HEK293 (cell line): ENCODE results near the gene MGAT1.

Experiments used
- MEIS1 ChIP-seq: sonication (generic); formaldehyde crosslinking; IDR thresholded peaks from 2 replicates; pipeline ENCODE4 v1.8.1; 2022; ENCODE audit warnings: missing genetic modification reagents, mild to moderate bottlenecking, borderline replicate concordance
- PBX3 ChIP-seq: sonication (generic); formaldehyde crosslinking; IDR thresholded peaks from 2 replicates; pipeline ENCODE4 v1.8.1; 2022; ENCODE audit warnings: mild to moderate bottlenecking, moderate library complexity, missing genetic modification reagents
- REST ChIP-seq: fragments of 450-650 bp; formaldehyde crosslinking; IDR thresholded peaks from 2 replicates; pipeline ENCODE4 v1.5.1; 2016; ENCODE audit warnings: missing biosample characterization, missing genetic modification characterization
- ZFP37 ChIP-seq: fragments of 450-650 bp; formaldehyde crosslinking; IDR thresholded peaks from 2 replicates; pipeline ENCODE4 v1.5.1; 2016; ENCODE audit warnings: missing biosample characterization, missing genetic modification characterization
- ZNF146 ChIP-seq: fragments of 450-650 bp; formaldehyde crosslinking; IDR thresholded peaks from 2 replicates; pipeline ENCODE4 v1.5.1; 2016; ENCODE audit warnings: missing biosample characterization, missing genetic modification characterization
- ZNF175 ChIP-seq: fragments of 450-650 bp; formaldehyde crosslinking; IDR thresholded peaks from 2 replicates; pipeline ENCODE4 v1.5.1; 2016; ENCODE audit warnings: missing biosample characterization, missing genetic modification characterization
- TF ChIP-seq, protein P1 (sequence below): fragments of 450-650 bp; formaldehyde crosslinking; IDR thresholded peaks from 2 replicates; pipeline ENCODE4 v1.5.1; 2016; ENCODE audit warnings: missing biosample characterization, missing genetic modification characterization
- TF ChIP-seq, protein P2 (sequence below): fragments of 450-650 bp; formaldehyde crosslinking; IDR thresholded peaks from 2 replicates; pipeline ENCODE4 v1.5.1; 2016; ENCODE audit warnings: missing biosample characterization, missing genetic modification characterization, low read depth

DNA sequence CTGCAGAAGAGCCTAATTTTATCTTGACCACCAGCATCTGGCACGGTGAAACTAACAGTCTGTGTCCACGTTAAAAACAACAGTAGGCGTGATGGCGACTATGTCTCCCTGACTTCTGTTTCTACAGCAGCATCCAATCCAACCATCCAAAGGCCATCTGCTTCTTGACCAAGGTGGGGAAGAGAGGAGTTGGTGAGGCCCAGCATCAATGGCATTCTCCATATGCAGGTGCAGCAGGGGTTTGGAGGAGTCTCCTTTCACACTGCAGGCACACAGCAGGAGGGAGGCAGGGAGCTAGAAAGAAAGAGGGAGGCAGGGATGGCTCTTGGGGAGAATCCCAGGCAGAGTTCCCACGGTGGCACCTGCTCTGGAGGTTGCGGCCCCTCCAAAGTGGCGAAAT, 27.0 kb downstream of the MGAT1 start:
- TF ChIP-seq, protein P1, sequence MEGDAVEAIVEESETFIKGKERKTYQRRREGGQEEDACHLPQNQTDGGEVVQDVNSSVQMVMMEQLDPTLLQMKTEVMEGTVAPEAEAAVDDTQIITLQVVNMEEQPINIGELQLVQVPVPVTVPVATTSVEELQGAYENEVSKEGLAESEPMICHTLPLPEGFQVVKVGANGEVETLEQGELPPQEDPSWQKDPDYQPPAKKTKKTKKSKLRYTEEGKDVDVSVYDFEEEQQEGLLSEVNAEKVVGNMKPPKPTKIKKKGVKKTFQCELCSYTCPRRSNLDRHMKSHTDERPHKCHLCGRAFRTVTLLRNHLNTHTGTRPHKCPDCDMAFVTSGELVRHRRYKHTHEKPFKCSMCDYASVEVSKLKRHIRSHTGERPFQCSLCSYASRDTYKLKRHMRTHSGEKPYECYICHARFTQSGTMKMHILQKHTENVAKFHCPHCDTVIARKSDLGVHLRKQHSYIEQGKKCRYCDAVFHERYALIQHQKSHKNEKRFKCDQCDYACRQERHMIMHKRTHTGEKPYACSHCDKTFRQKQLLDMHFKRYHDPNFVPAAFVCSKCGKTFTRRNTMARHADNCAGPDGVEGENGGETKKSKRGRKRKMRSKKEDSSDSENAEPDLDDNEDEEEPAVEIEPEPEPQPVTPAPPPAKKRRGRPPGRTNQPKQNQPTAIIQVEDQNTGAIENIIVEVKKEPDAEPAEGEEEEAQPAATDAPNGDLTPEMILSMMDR (tag by site-specific recombination) = no peak
- no peak for TF ChIP-seq ZNF175
- no peak for TF ChIP-seq ZNF146
- no peak for TF ChIP-seq ZFP37
- no peak for TF ChIP-seq REST (tag by site-specific recombination)
- TF ChIP-seq MEIS1 (CRISPR knock-in tag) = no peak
- TF ChIP-seq, protein P2, sequence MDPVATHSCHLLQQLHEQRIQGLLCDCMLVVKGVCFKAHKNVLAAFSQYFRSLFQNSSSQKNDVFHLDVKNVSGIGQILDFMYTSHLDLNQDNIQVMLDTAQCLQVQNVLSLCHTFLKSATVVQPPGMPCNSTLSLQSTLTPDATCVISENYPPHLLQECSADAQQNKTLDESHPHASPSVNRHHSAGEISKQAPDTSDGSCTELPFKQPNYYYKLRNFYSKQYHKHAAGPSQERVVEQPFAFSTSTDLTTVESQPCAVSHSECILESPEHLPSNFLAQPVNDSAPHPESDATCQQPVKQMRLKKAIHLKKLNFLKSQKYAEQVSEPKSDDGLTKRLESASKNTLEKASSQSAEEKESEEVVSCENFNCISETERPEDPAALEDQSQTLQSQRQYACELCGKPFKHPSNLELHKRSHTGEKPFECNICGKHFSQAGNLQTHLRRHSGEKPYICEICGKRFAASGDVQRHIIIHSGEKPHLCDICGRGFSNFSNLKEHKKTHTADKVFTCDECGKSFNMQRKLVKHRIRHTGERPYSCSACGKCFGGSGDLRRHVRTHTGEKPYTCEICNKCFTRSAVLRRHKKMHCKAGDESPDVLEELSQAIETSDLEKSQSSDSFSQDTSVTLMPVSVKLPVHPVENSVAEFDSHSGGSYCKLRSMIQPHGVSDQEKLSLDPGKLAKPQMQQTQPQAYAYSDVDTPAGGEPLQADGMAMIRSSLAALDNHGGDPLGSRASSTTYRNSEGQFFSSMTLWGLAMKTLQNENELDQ = no peak
- TF ChIP-seq PBX3 (CRISPR knock-in tag) = no peak
